ENCODE measurements around the gene PDS5A.

The PDS5A gene

DNA sequence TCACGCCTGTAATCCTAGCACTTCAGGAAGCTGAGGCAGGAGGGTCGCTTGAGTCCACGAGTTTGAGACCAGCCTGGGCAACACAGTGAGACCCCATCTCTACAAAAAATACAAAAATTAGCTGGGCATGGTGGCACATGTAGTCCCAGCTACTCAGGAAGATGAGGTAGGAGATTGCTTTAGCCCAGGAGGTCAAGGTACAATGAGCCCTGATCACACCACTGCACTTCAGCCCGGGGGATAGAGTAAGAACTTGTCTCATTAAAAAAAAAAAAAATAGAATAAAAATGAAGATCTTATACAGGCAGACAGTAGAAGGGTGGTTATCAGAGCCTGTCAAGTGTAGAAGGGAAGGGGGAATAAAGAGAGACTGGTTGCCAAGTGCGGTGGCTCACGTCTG lies 116.9 kb downstream of the PDS5A start:
- H2BK5ac ChIP-seq (ENCODE audit: low read length) = no peak overlapping the region
- H3K18ac ChIP-seq (ENCODE audit: low read length) = no peak overlapping the region
- no peak for DNase-seq (ENCODE audit: low spot score)
- no CpG with 5 or more reads among the region's 6 CpGs for WGBS, 2 donors (ENCODE audit: extremely low coverage in 2 of 2, insufficient read length in 2 of 2, insufficient replicate concordance in 1 of 2)
- peaks cover 13 to 97% of the 10 kb centered on the region in 2 donors for H3K36me3 ChIP-seq (replicated peaks in 1 of 2; ENCODE audit: control insufficient read depth in 2 of 2, insufficient read depth in 2 of 2, low read length in 2 of 2)
- H2AFZ ChIP-seq (ENCODE audit: low read length) = no peak overlapping the region
- H3K79me1 ChIP-seq (ENCODE audit: low read depth, low read length) = no peaks in the 10 kb centered on the region
- no peak overlapping the region for H3K9ac ChIP-seq (ENCODE audit: low read depth, low read length, poor library complexity)
- H3K9me3 ChIP-seq (replicated peaks in 1 of 2; ENCODE audit: control insufficient read depth in 2 of 2, insufficient read depth in 1 of 2, low read depth in 1 of 2, low read length in 2 of 2) = peaks cover 0 to 17% of the 10 kb centered on the region in 2 donors
- H3K27me3 ChIP-seq (ENCODE audit: control insufficient read depth in 3 of 3, insufficient read depth in 3 of 3, low read depth in 1 of 3, low read length in 3 of 3) = no peaks in the 10 kb centered on the region
- H2BK120ac ChIP-seq (ENCODE audit: low read depth, low read length) = no peak overlapping the region
- no peak overlapping the region for H4K91ac ChIP-seq (ENCODE audit: low read depth, low read length, poor library complexity)
- no peak overlapping the region for H3K4ac ChIP-seq (ENCODE audit: low read length)
- no peak overlapping the region for H3K23ac ChIP-seq (ENCODE audit: low read depth, low read length, poor library complexity)
- H2BK12ac ChIP-seq (ENCODE audit: low read length) = no peak overlapping the region
- no peak overlapping the region for H4K8ac ChIP-seq (ENCODE audit: low read depth, low read length)
- H3K4me1 ChIP-seq (ENCODE audit: control insufficient read depth in 2 of 2, insufficient read depth in 1 of 2, low read depth in 1 of 2, low read length in 2 of 2) = peaks cover 0 to 4% of the 10 kb centered on the region in 2 donors
- H3K27ac ChIP-seq (replicated peaks; ENCODE audit: low read length) = no peak overlapping the region
- no peak overlapping the region for H3K14ac ChIP-seq (ENCODE audit: low read length)
- H3K4me2 ChIP-seq (ENCODE audit: insufficient read depth, low read length, poor library complexity, severe bottlenecking) = no peak overlapping the region
- no peak overlapping the region for H2BK15ac ChIP-seq (ENCODE audit: low read length)
- H2AK5ac ChIP-seq (ENCODE audit: low read depth, low read length) = no peak overlapping the region
- no peak overlapping the region for H3K4me3 ChIP-seq (ENCODE audit: low read length in 2 of 2)

DNA sequence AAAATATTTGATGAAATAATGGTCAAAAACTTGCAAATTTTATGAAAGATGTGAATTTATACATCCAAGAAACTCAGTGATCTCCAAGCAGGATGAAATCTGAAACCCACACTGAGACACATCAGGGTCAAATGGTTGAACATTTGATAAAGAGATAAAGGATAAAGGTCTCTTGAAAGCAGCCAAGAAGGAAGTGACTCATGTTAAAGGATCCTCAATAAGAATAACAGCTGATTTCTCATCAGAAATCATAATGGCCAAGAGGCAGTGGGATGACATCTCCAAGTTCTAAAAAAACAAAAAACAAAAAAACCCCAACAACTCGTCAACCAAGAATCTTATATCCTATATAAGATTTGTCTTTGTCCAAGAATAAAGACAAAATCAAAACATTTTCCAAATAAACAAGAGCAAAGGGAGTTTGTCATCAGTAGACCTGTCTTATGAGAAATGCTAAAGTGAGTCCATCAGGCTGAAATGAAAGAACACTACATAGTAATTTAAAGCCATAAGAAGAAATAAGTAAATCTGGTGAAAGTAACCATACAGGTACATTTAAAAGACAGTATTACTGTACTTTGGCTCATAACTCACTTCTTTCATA lies 121.7 kb downstream of the PDS5A start:
- Histone ChIP-seq H3K4ac (ENCODE audit: low read length) (no peak overlapping the region), H2BK12ac (ENCODE audit: low read length) (no peak overlapping the region), H3K9ac (ENCODE audit: low read depth, low read length, poor library complexity) (no peak overlapping the region), H3K4me3 (ENCODE audit: low read length in 2 of 2) (no peak overlapping the region), H3K27me3 (ENCODE audit: control insufficient read depth in 3 of 3, insufficient read depth in 3 of 3, low read depth in 1 of 3, low read length in 3 of 3) (no peaks in the 10 kb centered on the region), H3K4me1 (ENCODE audit: control insufficient read depth in 2 of 2, insufficient read depth in 1 of 2, low read depth in 1 of 2, low read length in 2 of 2) (no peaks in the 10 kb centered on the region), H4K8ac (ENCODE audit: low read depth, low read length) (no peak overlapping the region), H3K79me1 (ENCODE audit: low read depth, low read length) (no peaks in the 10 kb centered on the region), H3K9me3 (replicated peaks in 1 of 2; ENCODE audit: control insufficient read depth in 2 of 2, insufficient read depth in 1 of 2, low read depth in 1 of 2, low read length in 2 of 2) (peaks cover 0 to 27% of the 10 kb centered on the region in 2 donors), H4K91ac (ENCODE audit: low read depth, low read length, poor library complexity) (no peak overlapping the region), H2BK15ac (ENCODE audit: low read length) (no peak overlapping the region), H2BK120ac (ENCODE audit: low read depth, low read length) (no peak overlapping the region), H3K18ac (ENCODE audit: low read length) (no peak overlapping the region), H3K4me2 (ENCODE audit: insufficient read depth, low read length, poor library complexity, severe bottlenecking) (no peak overlapping the region), H2AFZ (ENCODE audit: low read length) (no peak overlapping the region), H2AK5ac (ENCODE audit: low read depth, low read length) (no peak overlapping the region), H2BK5ac (ENCODE audit: low read length) (no peak overlapping the region), H3K14ac (ENCODE audit: low read length) (no peak overlapping the region), H3K36me3 (replicated peaks in 1 of 2; ENCODE audit: control insufficient read depth in 2 of 2, insufficient read depth in 2 of 2, low read length in 2 of 2) (peaks cover 10 to 96% of the 10 kb centered on the region in 2 donors), H3K23ac (ENCODE audit: low read depth, low read length, poor library complexity) (no peak overlapping the region), H3K27ac (replicated peaks; ENCODE audit: low read length) (no peak overlapping the region)
- WGBS, 2 donors (ENCODE audit: extremely low coverage in 2 of 2, insufficient read length in 2 of 2, insufficient replicate concordance in 1 of 2) = 100% methylated on average over 1 of the region's 1 CpG; no CpG with 5 or more reads in 1 of the 2 donors
- DNase-seq (ENCODE audit: low spot score) = no peak

DNA sequence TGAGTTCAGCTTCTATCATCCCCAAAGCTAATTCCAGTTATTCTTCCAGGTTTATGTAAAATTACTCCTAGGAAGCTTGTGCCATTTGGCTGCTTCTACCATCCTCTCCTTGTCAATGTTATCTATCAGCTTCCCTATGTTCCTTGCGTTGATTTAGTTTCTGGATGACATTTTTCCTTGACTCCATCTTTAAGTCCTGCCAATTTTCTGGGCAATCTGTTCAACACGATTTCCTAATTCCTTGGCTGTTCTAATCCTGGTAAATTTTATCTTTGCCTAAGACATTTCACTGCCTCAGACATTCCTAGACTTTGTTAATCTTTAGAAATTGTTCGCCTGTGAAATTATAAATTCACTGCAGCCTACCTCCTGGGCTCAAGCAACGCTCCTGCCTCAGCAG lies 125.1 kb downstream of the PDS5A start:
- Histone ChIP-seq H3K27me3 (ENCODE audit: control insufficient read depth in 3 of 3, insufficient read depth in 3 of 3, low read depth in 1 of 3, low read length in 3 of 3) (no peaks in the 10 kb centered on the region), H2BK5ac (ENCODE audit: low read length) (no peak overlapping the region), H3K9ac (ENCODE audit: low read depth, low read length, poor library complexity) (no peak overlapping the region), H4K91ac (ENCODE audit: low read depth, low read length, poor library complexity) (no peak overlapping the region), H3K23ac (ENCODE audit: low read depth, low read length, poor library complexity) (no peak overlapping the region), H2AK5ac (ENCODE audit: low read depth, low read length) (no peak overlapping the region), H3K4me3 (ENCODE audit: low read length in 2 of 2) (no peak overlapping the region), H3K14ac (ENCODE audit: low read length) (no peak overlapping the region), H3K4me2 (ENCODE audit: insufficient read depth, low read length, poor library complexity, severe bottlenecking) (no peak overlapping the region), H3K27ac (replicated peaks; ENCODE audit: low read length) (no peak overlapping the region), H3K79me1 (ENCODE audit: low read depth, low read length) (no peaks in the 10 kb centered on the region), H2AFZ (ENCODE audit: low read length) (no peak overlapping the region), H2BK15ac (ENCODE audit: low read length) (no peak overlapping the region), H2BK120ac (ENCODE audit: low read depth, low read length) (no peak overlapping the region), H2BK12ac (ENCODE audit: low read length) (no peak overlapping the region), H3K4ac (ENCODE audit: low read length) (no peak overlapping the region), H3K18ac (ENCODE audit: low read length) (no peak overlapping the region), H3K4me1 (ENCODE audit: control insufficient read depth in 2 of 2, insufficient read depth in 1 of 2, low read depth in 1 of 2, low read length in 2 of 2) (no peaks in the 10 kb centered on the region), H3K36me3 (replicated peaks in 1 of 2; ENCODE audit: control insufficient read depth in 2 of 2, insufficient read depth in 2 of 2, low read length in 2 of 2) (peaks cover 2 to 95% of the 10 kb centered on the region in 2 donors), H4K8ac (ENCODE audit: low read depth, low read length) (no peak overlapping the region), H3K9me3 (replicated peaks in 1 of 2; ENCODE audit: control insufficient read depth in 2 of 2, insufficient read depth in 1 of 2, low read depth in 1 of 2, low read length in 2 of 2) (peaks cover 0 to 23% of the 10 kb centered on the region in 2 donors)
- no CpG with 5 or more reads among the region's 4 CpGs for WGBS, 2 donors (ENCODE audit: extremely low coverage in 2 of 2, insufficient read length in 2 of 2, insufficient replicate concordance in 1 of 2)
- no peak for DNase-seq (ENCODE audit: low spot score)

DNA sequence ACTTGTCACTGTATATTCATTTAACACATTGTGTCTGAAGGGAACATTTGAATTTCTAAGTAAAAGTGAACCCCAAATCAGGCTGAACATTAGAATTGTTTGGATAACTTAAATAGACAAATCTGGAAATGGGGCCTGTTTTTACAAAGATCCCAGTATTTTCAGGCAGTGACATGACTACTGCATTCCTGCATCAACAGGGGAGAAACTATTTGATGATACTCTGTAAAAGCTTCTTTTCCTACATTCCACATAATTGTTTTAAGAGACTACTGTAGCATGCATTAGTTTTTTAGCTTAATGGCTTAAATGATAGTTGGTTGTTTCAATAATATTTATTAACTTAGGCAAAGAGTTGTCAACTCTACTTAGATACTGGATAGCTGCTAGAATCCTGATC lies 127.0 kb downstream of the PDS5A start:
- Histone ChIP-seq H3K4me2 (ENCODE audit: insufficient read depth, low read length, poor library complexity, severe bottlenecking) (no peak overlapping the region), H4K91ac (ENCODE audit: low read depth, low read length, poor library complexity) (no peak overlapping the region), H3K18ac (ENCODE audit: low read length) (no peak overlapping the region), H2BK5ac (ENCODE audit: low read length) (no peak overlapping the region), H3K36me3 (replicated peaks in 1 of 2; ENCODE audit: control insufficient read depth in 2 of 2, insufficient read depth in 2 of 2, low read length in 2 of 2) (peaks cover 7 to 98% of the 10 kb centered on the region in 2 donors), H3K9me3 (replicated peaks in 1 of 2; ENCODE audit: control insufficient read depth in 2 of 2, insufficient read depth in 1 of 2, low read depth in 1 of 2, low read length in 2 of 2) (peaks cover 0 to 9% of the 10 kb centered on the region in 2 donors), H3K9ac (ENCODE audit: low read depth, low read length, poor library complexity) (no peak overlapping the region), H2BK15ac (ENCODE audit: low read length) (no peak overlapping the region), H3K79me1 (ENCODE audit: low read depth, low read length) (no peaks in the 10 kb centered on the region), H4K8ac (ENCODE audit: low read depth, low read length) (no peak overlapping the region), H3K27ac (replicated peaks; ENCODE audit: low read length) (no peak overlapping the region), H2AFZ (ENCODE audit: low read length) (no peak overlapping the region), H2BK120ac (ENCODE audit: low read depth, low read length) (no peak overlapping the region), H2AK5ac (ENCODE audit: low read depth, low read length) (no peak overlapping the region), H3K4me1 (ENCODE audit: control insufficient read depth in 2 of 2, insufficient read depth in 1 of 2, low read depth in 1 of 2, low read length in 2 of 2) (no peaks in the 10 kb centered on the region), H3K14ac (ENCODE audit: low read length) (no peak overlapping the region), H3K4ac (ENCODE audit: low read length) (no peak overlapping the region), H3K23ac (ENCODE audit: low read depth, low read length, poor library complexity) (no peak overlapping the region), H2BK12ac (ENCODE audit: low read length) (no peak overlapping the region), H3K4me3 (ENCODE audit: low read length in 2 of 2) (no peak overlapping the region), H3K27me3 (ENCODE audit: control insufficient read depth in 3 of 3, insufficient read depth in 3 of 3, low read depth in 1 of 3, low read length in 3 of 3) (no peaks in the 10 kb centered on the region)
- no peak for DNase-seq (ENCODE audit: low spot score)
